Measurements from ENCODE around the gene ZNF326.

GRCh38 chr1:89999208-89999607, 4.3 kb downstream of the ZNF326 start:
- TF ChIP-seq CTCF (IDR thresholded peaks at IDR 0.05) (no peak), POLR2A (IDR thresholded peaks at IDR 0.05) (no peak)

All from adrenal gland (tissue), 5 donors.